Panc1 (cell line): ENCODE data around the gene SPATA6L. TPM values are rescaled to one million over a fixed set of nuclear protein-coding genes. Genes with fewer than 3 reads are reported as not detected.

Source experiments
- ATAC-seq: fragments of 200-7000 bp; cut with Tn5 transposase; 2 replicates; pipeline ENCODE4 v1.9.1; 2020; ENCODE audit warnings: mild to moderate bottlenecking, moderate library complexity
- BruUV-seq: library from RNA; stranded (reverse); fragments of 400-500 nt; replicated peaks from 2 replicates; lab custom pipeline; 2021; lab: Mats Ljungman, UMichigan
- CTCF ChIA-PET: fragments of 300-600 bp; sonication (Branson Sonifier 250); formaldehyde crosslinking; loops from one replicate; lab custom pipeline; 2022; ENCODE audit warnings: antibody characterized with exemption; lab: Charles Lee
- POLR2A ChIA-PET: fragments of 300-600 bp; sonication (Branson Sonifier 250); formaldehyde crosslinking; loops from one replicate; lab custom pipeline; 2022; ENCODE audit warnings: antibody characterized with exemption; lab: Charles Lee
- DNase-seq: peaks from one replicate; pipeline ENCODE4 v3.0.0-alpha.2; 2010; ENCODE audit warnings: low read depth, low spot score
- H3K27ac ChIP-seq: 2 replicates; pipeline ENCODE4 v1.5.1; 2011; ENCODE audit warnings: mild to moderate bottlenecking, low read length, inconsistent platforms
- H3K27me3 ChIP-seq: fragments of 200-500 bp; sonication (Bioruptor generic); 2 replicates; pipeline ENCODE4 v1.6.0; 2014; ENCODE audit warnings: low read length, inconsistent platforms; ENCODE audit not compliant: control insufficient read depth, insufficient read depth
- H3K36me3 ChIP-seq: fragments of 200-500 bp; sonication (Bioruptor generic); 2 replicates; pipeline ENCODE4 v1.5.1; 2014; ENCODE audit warnings: inconsistent platforms, mild to moderate bottlenecking, low read length, moderate library complexity; ENCODE audit not compliant: control insufficient read depth, insufficient read depth
- H3K4me1 ChIP-seq: 2 replicates; pipeline ENCODE4 v1.5.1; 2011; ENCODE audit warnings: inconsistent platforms, mild to moderate bottlenecking, low read length, moderate library complexity; ENCODE audit not compliant: control insufficient read depth, insufficient read depth
- H3K4me3 ChIP-seq, 2 experiments: 2 replicates each; pipeline ENCODE4 v1.5.1; 2011 to 2012; ENCODE audit warnings: low read depth in 2 of 2, low read length in 2 of 2, mild to moderate bottlenecking in 2 of 2, inconsistent platforms in 1 of 2, moderate library complexity in 1 of 2
- H3K9me3 ChIP-seq: fragments of 200-500 bp; sonication (Bioruptor generic); 2 replicates; pipeline ENCODE4 v1.5.1; 2014; ENCODE audit warnings: low read depth, mild to moderate bottlenecking, inconsistent platforms, low read length, moderate library complexity; ENCODE audit not compliant: control insufficient read depth, insufficient read depth
- POLR2AphosphoS5 ChIP-seq: IDR thresholded peaks from 2 replicates; pipeline ENCODE4 v1.6.1; 2012; ENCODE audit warnings: mild to moderate bottlenecking, low read depth, low read length, moderate library complexity
- SIN3A ChIP-seq: IDR thresholded peaks from 2 replicates; pipeline ENCODE4 v1.6.1; 2012; ENCODE audit warnings: low read depth, mild to moderate bottlenecking, low read length, moderate library complexity, borderline replicate concordance; ENCODE audit not compliant: insufficient read depth
- TCF7L2 ChIP-seq: IDR thresholded peaks from 2 replicates; pipeline ENCODE4 v1.6.1; 2011; ENCODE audit warnings: mild to moderate bottlenecking, low read depth, low read length, inconsistent platforms
- in situ Hi-C: cut with HindIII; loops from 2 replicates; pipeline ENCODE4 v1.10.0; 2016; ENCODE audit warnings: low sequenced_read_pairs, low pct_unique_long_range_greater_than_20kb
- intact Hi-C: fragments of 100-400 bp; cut with micrococcal nuclease; formaldehyde crosslinking; loops from one replicate; pipeline ENCODE4 v1.10.0; 2022; ENCODE audit not compliant: unreplicated experiment
- total RNA-seq: library from RNA; stranded (reverse); gene quantifications from one replicate; pipeline ENCODE4 v1.2.1, GENCODE V29; 2021; ENCODE audit not compliant: unreplicated experiment
- TF ChIP-seq, protein P1 (sequence below), 2 experiments: IDR thresholded peaks; 2 replicates each; pipeline ENCODE4 v1.6.1; 2011 to 2012; ENCODE audit warnings: low read depth in 2 of 2, control low read depth in 1 of 2, low read length in 1 of 2, mild to moderate bottlenecking in 1 of 2, moderate library complexity in 1 of 2; ENCODE audit not compliant: insufficient read depth in 1 of 2
- TF ChIP-seq, protein P2 (sequence below): fragments of 450-650 bp; IDR thresholded peaks from 2 replicates; pipeline ENCODE4 v1.5.1; 2017; ENCODE audit warnings: mild to moderate bottlenecking

SPATA6L gene
- total RNA-seq, 1 experiment from 2014 or later, result 0.13 TPM

DNA sequence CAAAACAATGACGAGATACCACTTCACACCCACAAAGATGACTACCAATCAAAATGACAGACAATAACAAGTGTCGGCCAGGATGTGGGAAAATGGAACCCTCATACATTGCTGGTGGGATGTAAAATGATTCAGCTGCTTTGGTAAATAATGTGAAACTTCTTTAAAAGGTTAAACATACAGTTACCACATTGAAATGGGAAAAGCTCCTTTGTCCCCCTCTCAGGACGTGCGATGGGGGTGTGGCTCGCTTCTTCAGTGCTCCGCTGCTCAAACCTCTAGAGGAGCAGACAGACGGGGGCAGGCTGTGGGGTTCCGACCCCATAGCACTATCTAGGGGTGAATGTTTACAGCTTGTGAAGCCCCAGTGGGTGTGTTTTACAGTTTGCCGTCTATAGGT, 12.2 kb downstream of the SPATA6L start:
- Histone ChIP-seq H3K27ac (no peak overlapping the region), H3K4me3 (no peak overlapping the region), H3K27me3 (no peaks in the 10 kb centered on the region), H3K4me1 (no peaks in the 10 kb centered on the region), H3K36me3 (no peaks in the 10 kb centered on the region), H3K9me3 (no peaks in the 10 kb centered on the region)
- in situ Hi-C loops, result no loop called here
- intact Hi-C loops, result no loop called here
- TF ChIP-seq, protein P1, sequence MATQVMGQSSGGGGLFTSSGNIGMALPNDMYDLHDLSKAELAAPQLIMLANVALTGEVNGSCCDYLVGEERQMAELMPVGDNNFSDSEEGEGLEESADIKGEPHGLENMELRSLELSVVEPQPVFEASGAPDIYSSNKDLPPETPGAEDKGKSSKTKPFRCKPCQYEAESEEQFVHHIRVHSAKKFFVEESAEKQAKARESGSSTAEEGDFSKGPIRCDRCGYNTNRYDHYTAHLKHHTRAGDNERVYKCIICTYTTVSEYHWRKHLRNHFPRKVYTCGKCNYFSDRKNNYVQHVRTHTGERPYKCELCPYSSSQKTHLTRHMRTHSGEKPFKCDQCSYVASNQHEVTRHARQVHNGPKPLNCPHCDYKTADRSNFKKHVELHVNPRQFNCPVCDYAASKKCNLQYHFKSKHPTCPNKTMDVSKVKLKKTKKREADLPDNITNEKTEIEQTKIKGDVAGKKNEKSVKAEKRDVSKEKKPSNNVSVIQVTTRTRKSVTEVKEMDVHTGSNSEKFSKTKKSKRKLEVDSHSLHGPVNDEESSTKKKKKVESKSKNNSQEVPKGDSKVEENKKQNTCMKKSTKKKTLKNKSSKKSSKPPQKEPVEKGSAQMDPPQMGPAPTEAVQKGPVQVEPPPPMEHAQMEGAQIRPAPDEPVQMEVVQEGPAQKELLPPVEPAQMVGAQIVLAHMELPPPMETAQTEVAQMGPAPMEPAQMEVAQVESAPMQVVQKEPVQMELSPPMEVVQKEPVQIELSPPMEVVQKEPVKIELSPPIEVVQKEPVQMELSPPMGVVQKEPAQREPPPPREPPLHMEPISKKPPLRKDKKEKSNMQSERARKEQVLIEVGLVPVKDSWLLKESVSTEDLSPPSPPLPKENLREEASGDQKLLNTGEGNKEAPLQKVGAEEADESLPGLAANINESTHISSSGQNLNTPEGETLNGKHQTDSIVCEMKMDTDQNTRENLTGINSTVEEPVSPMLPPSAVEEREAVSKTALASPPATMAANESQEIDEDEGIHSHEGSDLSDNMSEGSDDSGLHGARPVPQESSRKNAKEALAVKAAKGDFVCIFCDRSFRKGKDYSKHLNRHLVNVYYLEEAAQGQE (IDR thresholded peaks at IDR 0.05; ENCODE audit: insufficient read depth in 1 of 2, low read depth in 2 of 2, low read length in 1 of 2), result no peak
- TF ChIP-seq TCF7L2 (no peak), POLR2AphosphoS5 (no peak), SIN3A (no peak)
- TF ChIP-seq, protein P2, sequence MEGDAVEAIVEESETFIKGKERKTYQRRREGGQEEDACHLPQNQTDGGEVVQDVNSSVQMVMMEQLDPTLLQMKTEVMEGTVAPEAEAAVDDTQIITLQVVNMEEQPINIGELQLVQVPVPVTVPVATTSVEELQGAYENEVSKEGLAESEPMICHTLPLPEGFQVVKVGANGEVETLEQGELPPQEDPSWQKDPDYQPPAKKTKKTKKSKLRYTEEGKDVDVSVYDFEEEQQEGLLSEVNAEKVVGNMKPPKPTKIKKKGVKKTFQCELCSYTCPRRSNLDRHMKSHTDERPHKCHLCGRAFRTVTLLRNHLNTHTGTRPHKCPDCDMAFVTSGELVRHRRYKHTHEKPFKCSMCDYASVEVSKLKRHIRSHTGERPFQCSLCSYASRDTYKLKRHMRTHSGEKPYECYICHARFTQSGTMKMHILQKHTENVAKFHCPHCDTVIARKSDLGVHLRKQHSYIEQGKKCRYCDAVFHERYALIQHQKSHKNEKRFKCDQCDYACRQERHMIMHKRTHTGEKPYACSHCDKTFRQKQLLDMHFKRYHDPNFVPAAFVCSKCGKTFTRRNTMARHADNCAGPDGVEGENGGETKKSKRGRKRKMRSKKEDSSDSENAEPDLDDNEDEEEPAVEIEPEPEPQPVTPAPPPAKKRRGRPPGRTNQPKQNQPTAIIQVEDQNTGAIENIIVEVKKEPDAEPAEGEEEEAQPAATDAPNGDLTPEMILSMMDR, result no peak
- DNase-seq (no peak), ATAC-seq (no peak)
- CTCF ChIA-PET, result no interaction called here
- no TSS peak for BruUV-seq
- POLR2A ChIA-PET, result no interaction called here

DNA sequence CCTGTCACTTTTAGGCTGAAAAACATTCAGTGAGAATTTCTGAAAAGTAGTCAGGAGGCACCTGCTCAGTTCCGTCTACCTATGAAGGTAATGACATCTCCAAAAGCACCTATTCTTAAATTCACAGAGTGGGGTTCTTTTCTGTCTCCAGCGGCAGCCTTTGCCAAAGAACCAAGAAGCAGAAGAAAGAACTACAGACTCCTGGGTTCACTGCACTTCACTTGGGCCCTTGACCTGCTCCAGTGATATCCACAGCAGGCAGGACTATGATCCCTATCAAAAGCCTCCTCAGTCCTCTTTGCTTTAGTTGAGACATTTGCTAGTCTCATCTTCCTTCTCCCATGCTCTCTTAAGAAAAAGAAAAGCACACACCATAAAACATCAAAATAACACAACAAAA, 23.9 kb downstream of the SPATA6L start:
- POLR2A ChIA-PET, result no interaction called here

More for the DNA sequence above, 23.9 kb downstream of the SPATA6L start:
- BruUV-seq, result no TSS peak
- CTCF ChIA-PET, result no interaction called here
- ATAC-seq (no peak), DNase-seq (no peak)
- no peaks in the 10 kb centered on the region for H3K9me3 ChIP-seq
- H3K4me3 ChIP-seq, result no peak overlapping the region
- no peaks in the 10 kb centered on the region for H3K4me1 ChIP-seq
- H3K27ac ChIP-seq, result no peak overlapping the region
- TF ChIP-seq TCF7L2 (no peak), POLR2AphosphoS5 (no peak), SIN3A (no peak)
- TF ChIP-seq, protein P1 (IDR thresholded peaks at IDR 0.05; ENCODE audit: insufficient read depth in 1 of 2, low read depth in 2 of 2, low read length in 1 of 2), result no peak
- TF ChIP-seq, protein P2, result no peak
- in situ Hi-C loops (no loop called here), intact Hi-C loops (no loop called here)
- no peaks in the 10 kb centered on the region for H3K27me3 ChIP-seq
- no peaks in the 10 kb centered on the region for H3K36me3 ChIP-seq
